Measurements from ENCODE around the gene AKAP13. TPM values are rescaled to one million over a fixed set of nuclear protein-coding genes. Genes with fewer than 3 reads are reported as not detected.

AKAP13 gene
- total and polyA plus RNA-seq, 2 of the 8 experiments (the other 6 are each of a cell fraction or from before 2014, with no cell fraction given): 14.0 to 46.2 TPM

GRCh38 chr15:85400606-85401005, 20.2 kb downstream of the AKAP13 start:
- H4K8ac ChIP-seq (ENCODE audit: extremely low read depth, insufficient read depth, low read length): no peak overlapping the region
- H3K9ac ChIP-seq (replicated peaks in 1 of 4; ENCODE audit: extremely low read depth in 1 of 4, low read depth in 3 of 4, low read length in 3 of 4): no peak overlapping the region
- 100% methylated on average over 3 of the region's 3 CpGs; no CpG with 5 or more reads in 1 of the 2 experiments for WGBS, 2 experiments (ENCODE audit: extremely low coverage in 1 of 2, insufficient coverage in 1 of 2, insufficient read length in 1 of 2, insufficient replicate concordance in 2 of 2, low coverage in 1 of 2, low lambda C conversion rate in 2 of 2, missing lambda C conversion rate in 1 of 2)
- no peak overlapping the region for H3K4me3 ChIP-seq (ENCODE audit: extremely low read depth in 1 of 4, insufficient read depth in 2 of 4, low read depth in 3 of 4, low read length in 4 of 4)
- H2BK12ac ChIP-seq (ENCODE audit: low read depth, low read length): no peak overlapping the region
- DNase-seq (ENCODE audit: low read depth in 1 of 2, low spot score in 2 of 2): no peak
- no peak overlapping the region for H4K5ac ChIP-seq (ENCODE audit: insufficient read length, low read depth, low read length)
- peaks cover 0 to 4% (median under 1%) of the 10 kb centered on the region in 4 experiments; a peak in 5 of 7 replicates for H3K4me1 ChIP-seq (replicated peaks in 1 of 4; ENCODE audit: control insufficient read depth in 3 of 4, insufficient read depth in 4 of 4, low read length in 3 of 4)
- CTCF ChIA-PET (ENCODE audit: partially characterized antibody): interaction anchor here (0.9 kb wide), 1 partner anchor 77 kb away, joined by 4 read pairs; no protein-coding TSS in a partner anchor
- no peaks in the 10 kb centered on the region for H3K23me2 ChIP-seq (ENCODE audit: low read depth, low read length)
- no peak overlapping the region for H3K23ac ChIP-seq (ENCODE audit: insufficient read length)
- no peak overlapping the region for H2BK5ac ChIP-seq (ENCODE audit: low read depth, low read length)
- no peak overlapping the region for H2BK20ac ChIP-seq (ENCODE audit: low read length)
- H4K20me1 ChIP-seq (replicated peaks in 1 of 2; ENCODE audit: control insufficient read depth in 1 of 2, insufficient read depth in 2 of 2, low read length in 2 of 2): peaks cover 3 to 10% of the 10 kb centered on the region in 2 experiments
- no peak overlapping the region for H2AFZ ChIP-seq (ENCODE audit: low read length)
- H3K9me3 ChIP-seq (ENCODE audit: insufficient read depth in 2 of 2, low read depth in 1 of 2, low read length in 1 of 2): no peaks in the 10 kb centered on the region
- H4K91ac ChIP-seq (replicated peaks; ENCODE audit: insufficient read length, low read length): no peak overlapping the region
- no peak overlapping the region for H3K18ac ChIP-seq (ENCODE audit: extremely low read depth, low read length)
- no peak overlapping the region for H2AK5ac ChIP-seq (ENCODE audit: low read depth, low read length)
- FAIRE-seq: no peak
- no peak overlapping the region for H2BK15ac ChIP-seq (ENCODE audit: low read length)
- no peaks in the 10 kb centered on the region for H3K36me3 ChIP-seq (ENCODE audit: control insufficient read depth in 2 of 4, insufficient read depth in 4 of 4, low read length in 3 of 4)
- H3K4me2 ChIP-seq (ENCODE audit: insufficient read depth in 1 of 2, low read depth in 2 of 2, low read length in 2 of 2): no peak overlapping the region
- H3K14ac ChIP-seq (ENCODE audit: insufficient read length): no peak overlapping the region
- H3K27ac ChIP-seq (ENCODE audit: low read depth, low read length): no peak overlapping the region
- no peak overlapping the region for H3K56ac ChIP-seq (replicated peaks; ENCODE audit: insufficient read length, low read depth, low read length)
- H3K4ac ChIP-seq (replicated peaks; ENCODE audit: insufficient read length, low read depth, low read length): no peak overlapping the region
- no peaks in the 10 kb centered on the region for H3K27me3 ChIP-seq (replicated peaks in 1 of 4; ENCODE audit: control insufficient read depth in 3 of 4, extremely low read depth in 1 of 4, insufficient read depth in 3 of 4, low read length in 3 of 4)
- no peak overlapping the region for H2BK120ac ChIP-seq (replicated peaks; ENCODE audit: low read depth, low read length)
- peaks cover 3% of the 10 kb centered on the region; the same call in 1 of the 2 replicates for H3K79me1 ChIP-seq (ENCODE audit: low read depth, low read length)
- POLR2A ChIA-PET (ENCODE audit: partially characterized antibody): interaction anchor here (1.4 kb wide), 1 partner anchor 12 kb away, joined by 3 read pairs; no protein-coding TSS in a partner anchor
- H3K79me2 ChIP-seq (ENCODE audit: control insufficient read depth in 1 of 2, insufficient read depth in 2 of 2, low read length in 2 of 2): peaks cover 2 to 91% of the 10 kb centered on the region in 2 experiments; a peak in 2 of 4 replicates
- TF ChIP-seq BCL11A (IDR thresholded peaks at IDR 0.05; ENCODE audit: low read depth in 2 of 2, low read length in 2 of 2) (no peak), CTCF (IDR thresholded peaks at IDR 0.05; ENCODE audit: control extremely low read depth in 1 of 3, insufficient read depth in 1 of 3, low read depth in 1 of 3, low read length in 3 of 3) (no peak), CBX5 (IDR thresholded peaks at IDR 0.05; ENCODE audit: low read depth, low read length) (no peak), JUN (IDR thresholded peaks at IDR 0.05; ENCODE audit: low read depth, low read length) (no peak), RNF2 (IDR thresholded peaks at IDR 0.05; ENCODE audit: borderline replicate concordance, low read depth, low read length, missing control alignments, poor library complexity, severe bottlenecking) (no peak), SUZ12 (IDR thresholded peaks at IDR 0.05; ENCODE audit: low read length) (no peak), RBBP5 (IDR thresholded peaks at IDR 0.05; ENCODE audit: borderline replicate concordance, low read depth, low read length) (no peak)
- TF ChIP-seq, protein P1, sequence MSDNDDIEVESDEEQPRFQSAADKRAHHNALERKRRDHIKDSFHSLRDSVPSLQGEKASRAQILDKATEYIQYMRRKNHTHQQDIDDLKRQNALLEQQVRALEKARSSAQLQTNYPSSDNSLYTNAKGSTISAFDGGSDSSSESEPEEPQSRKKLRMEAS (IDR thresholded peaks at IDR 0.05): no peak
- TF ChIP-seq, protein P2, sequence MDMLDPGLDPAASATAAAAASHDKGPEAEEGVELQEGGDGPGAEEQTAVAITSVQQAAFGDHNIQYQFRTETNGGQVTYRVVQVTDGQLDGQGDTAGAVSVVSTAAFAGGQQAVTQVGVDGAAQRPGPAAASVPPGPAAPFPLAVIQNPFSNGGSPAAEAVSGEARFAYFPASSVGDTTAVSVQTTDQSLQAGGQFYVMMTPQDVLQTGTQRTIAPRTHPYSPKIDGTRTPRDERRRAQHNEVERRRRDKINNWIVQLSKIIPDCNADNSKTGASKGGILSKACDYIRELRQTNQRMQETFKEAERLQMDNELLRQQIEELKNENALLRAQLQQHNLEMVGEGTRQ (IDR thresholded peaks at IDR 0.05; ENCODE audit: low read length): no peak

All from H1 (cell line).